Trophoblast cell (in vitro differentiated cells and primary cell): ENCODE data around the gene FLT1.

ENCODE experiments used
- DNase-seq, 2 donors: peaks; one replicate each; pipeline ENCODE4 v3.0.0-alpha.2; 2016
- H2AFZ ChIP-seq: 2 replicates; pipeline ENCODE4 v1.6.1; 2013; ENCODE audit warnings: low read length, moderate library complexity, mild to moderate bottlenecking; ENCODE audit not compliant: insufficient read depth, poor library complexity
- H2AK5ac ChIP-seq: 2 replicates; pipeline ENCODE4 v1.6.1; 2013; ENCODE audit warnings: mild to moderate bottlenecking, low read length
- H2BK120ac ChIP-seq: 2 replicates; pipeline ENCODE4 v1.6.1; 2013; ENCODE audit warnings: low read length, mild to moderate bottlenecking, moderate library complexity; ENCODE audit not compliant: insufficient read depth, poor library complexity
- H2BK12ac ChIP-seq: 2 replicates; pipeline ENCODE4 v1.6.1; 2013; ENCODE audit warnings: mild to moderate bottlenecking, low read length, moderate library complexity
- H2BK5ac ChIP-seq: 2 replicates; pipeline ENCODE4 v1.6.1; 2013; ENCODE audit warnings: low read length, low read depth, moderate library complexity, mild to moderate bottlenecking; ENCODE audit not compliant: poor library complexity
- H3K14ac ChIP-seq: 2 replicates; pipeline ENCODE4 v1.6.1; 2013; ENCODE audit warnings: mild to moderate bottlenecking, low read length
- H3K18ac ChIP-seq: 2 replicates; pipeline ENCODE4 v1.6.1; 2013; ENCODE audit warnings: mild to moderate bottlenecking, low read length
- H3K23ac ChIP-seq: 2 replicates; pipeline ENCODE4 v1.6.1; 2013; ENCODE audit warnings: low read length
- H3K27ac ChIP-seq: 2 replicates; pipeline ENCODE4 v1.5.1; 2013; ENCODE audit warnings: low read depth, mild to moderate bottlenecking, inconsistent platforms, low read length, moderate library complexity
- H3K27me3 ChIP-seq: 2 replicates; pipeline ENCODE4 v1.6.1; 2013; ENCODE audit warnings: inconsistent platforms, mild to moderate bottlenecking, low read length, moderate library complexity; ENCODE audit not compliant: insufficient read depth
- H3K36me3 ChIP-seq, 2 experiments: 1 replicate in 1 of 2; 2 replicates in 1 of 2; pipeline ENCODE4 v1.6.1; 2013; ENCODE audit warnings: low read length in 2 of 2, mild to moderate bottlenecking in 2 of 2, moderate library complexity in 1 of 2; ENCODE audit not compliant: insufficient read depth in 2 of 2, control insufficient read depth in 1 of 2
- H3K4ac ChIP-seq: 2 replicates; pipeline ENCODE4 v1.6.1; 2013; ENCODE audit warnings: low read depth, mild to moderate bottlenecking, low read length, moderate library complexity
- H3K4me1 ChIP-seq, 2 experiments: 1 replicate in 1 of 2; 2 replicates in 1 of 2; pipeline ENCODE4 v1.6.1; 2013; ENCODE audit warnings: low read length in 2 of 2, mild to moderate bottlenecking in 2 of 2, moderate library complexity in 1 of 2; ENCODE audit not compliant: insufficient read depth in 2 of 2, control insufficient read depth in 1 of 2
- H3K4me2 ChIP-seq: 2 replicates; pipeline ENCODE4 v1.6.1; 2013; ENCODE audit warnings: inconsistent platforms, mild to moderate bottlenecking, low read length, moderate library complexity
- H3K4me3 ChIP-seq: 2 replicates; pipeline ENCODE4 v1.5.1; 2013; ENCODE audit warnings: mild to moderate bottlenecking, low read depth, low read length, inconsistent platforms
- H3K79me1 ChIP-seq: one replicate; pipeline ENCODE4 v1.6.1; 2013; ENCODE audit warnings: low read length
- H3K79me2 ChIP-seq: 2 replicates; pipeline ENCODE4 v1.6.1; 2013; ENCODE audit warnings: low read length, mild to moderate bottlenecking; ENCODE audit not compliant: control insufficient read depth, insufficient read depth, poor library complexity
- H3K9ac ChIP-seq: 2 replicates; pipeline ENCODE4 v1.6.1; 2013; ENCODE audit warnings: mild to moderate bottlenecking, low read length
- H3K9me3 ChIP-seq: 2 replicates; pipeline ENCODE4 v1.6.1; 2013; ENCODE audit warnings: low read depth, mild to moderate bottlenecking, control low read depth, inconsistent platforms, low read length; ENCODE audit not compliant: insufficient read depth
- H4K12ac ChIP-seq: 2 replicates; pipeline ENCODE4 v1.6.1; 2013; ENCODE audit warnings: low read depth, mild to moderate bottlenecking, low read length, moderate library complexity
- H4K8ac ChIP-seq: 2 replicates; pipeline ENCODE4 v1.6.1; 2013; ENCODE audit warnings: low read depth, mild to moderate bottlenecking, low read length, moderate library complexity
- H4K91ac ChIP-seq: one replicate; pipeline ENCODE4 v1.6.1; 2013; ENCODE audit warnings: low read depth, mild to moderate bottlenecking, low read length, moderate library complexity
- WGBS: extraction: QIAGEN DNeasy Blood & Tissue Kit; methylation state at CpG from one replicate; pipeline ENCODE4 v1.1.7; 2013; ENCODE audit warnings: missing lambda C conversion rate; ENCODE audit not compliant: insufficient read length, insufficient coverage; ENCODE audit errors: extremely low coverage; 5-methylcytosine and 5-hydroxymethylcytosine counted together

The FLT1 gene

GRCh38 chr13:28413999-28414398 lies 80.9 kb downstream of the FLT1 start:
- Histone ChIP-seq H3K23ac (no peak overlapping the region), H3K4me2 (no peak overlapping the region), H3K9ac (no peak overlapping the region), H2AFZ (no peak overlapping the region), H3K14ac (no peak overlapping the region), H3K36me3 (no peaks in the 10 kb centered on the region), H2BK5ac (no peak overlapping the region), H4K8ac (no peak overlapping the region), H2AK5ac (no peak overlapping the region), H3K9me3 (no peaks in the 10 kb centered on the region), H4K12ac (no peak overlapping the region), H3K27ac (no peak overlapping the region), H3K4me1 (no peaks in the 10 kb centered on the region), H2BK120ac (no peak overlapping the region), H3K79me1 (no peaks in the 10 kb centered on the region), H2BK12ac (no peak overlapping the region), H3K18ac (no peak overlapping the region), H3K79me2 (no peaks in the 10 kb centered on the region), H4K91ac (no peak overlapping the region), H3K4ac (no peak overlapping the region), H3K27me3 (no peaks in the 10 kb centered on the region), H3K4me3 (no peak overlapping the region)
- no CpG with 5 or more reads among the region's 4 CpGs for WGBS
- no peak for DNase-seq

- H3K79me1 ChIP-seq = no peaks in the 10 kb centered on the region
- no peak for DNase-seq
- no peak overlapping the region for H4K91ac ChIP-seq
- H3K9me3 ChIP-seq = no peaks in the 10 kb centered on the region
- H3K14ac ChIP-seq = no peak overlapping the region
- no peak overlapping the region for H2BK120ac ChIP-seq
- no peaks in the 10 kb centered on the region for H3K27me3 ChIP-seq
- H4K12ac ChIP-seq = no peak overlapping the region
- H4K8ac ChIP-seq = no peak overlapping the region
- H3K4me1 ChIP-seq = peaks cover 0 to 3% of the 10 kb centered on the region in 2 experiments
- no peak overlapping the region for H3K4me2 ChIP-seq
- H3K23ac ChIP-seq = no peak overlapping the region
- H3K36me3 ChIP-seq = no peaks in the 10 kb centered on the region
- no peak overlapping the region for H3K4me3 ChIP-seq
- H2BK12ac ChIP-seq = no peak overlapping the region
- H3K9ac ChIP-seq = no peak overlapping the region
- H3K18ac ChIP-seq = no peak overlapping the region
- WGBS = no CpG with 5 or more reads among the region's 8 CpGs
- H2AK5ac ChIP-seq = no peak overlapping the region
- no peak overlapping the region for H3K27ac ChIP-seq
- no peak overlapping the region for H2BK5ac ChIP-seq
- H3K4ac ChIP-seq = no peak overlapping the region
- H2AFZ ChIP-seq = no peak overlapping the region
- no peaks in the 10 kb centered on the region for H3K79me2 ChIP-seq
Observed at GRCh38 chr13:28412981-28413380, 81.9 kb downstream of the FLT1 start.

- no peak overlapping the region for H4K91ac ChIP-seq
Observed at GRCh38 chr13:28411831-28412353, 83.0 kb downstream of the FLT1 start.

GRCh38 chr13:28410096-28410495 lies 84.8 kb downstream of the FLT1 start:
- Histone ChIP-seq H2AFZ (no peak overlapping the region), H3K79me2 (no peaks in the 10 kb centered on the region), H3K4ac (no peak overlapping the region), H3K36me3 (no peaks in the 10 kb centered on the region), H4K8ac (no peak overlapping the region), H3K4me2 (no peak overlapping the region), H2BK12ac (no peak overlapping the region), H4K91ac (no peak overlapping the region), H3K4me1 (peaks cover 0 to 3% of the 10 kb centered on the region in 2 experiments), H3K79me1 (no peaks in the 10 kb centered on the region), H3K27ac (no peak overlapping the region), H3K27me3 (no peaks in the 10 kb centered on the region), H3K18ac (no peak overlapping the region), H3K9ac (no peak overlapping the region), H3K4me3 (no peak overlapping the region), H3K9me3 (no peaks in the 10 kb centered on the region), H3K14ac (no peak overlapping the region), H4K12ac (no peak overlapping the region), H3K23ac (no peak overlapping the region), H2BK5ac (no peak overlapping the region), H2BK120ac (no peak overlapping the region), H2AK5ac (no peak overlapping the region)
- DNase-seq = no peak
- WGBS = no CpG with 5 or more reads among the region's 2 CpGs

More at GRCh38 chr13:28411831-28412353, 83.0 kb downstream of the FLT1 start:
- H2BK120ac ChIP-seq = no peak overlapping the region
- peaks cover 0 to 3% of the 10 kb centered on the region in 2 experiments for H3K4me1 ChIP-seq
- no peak overlapping the region for H2AFZ ChIP-seq
- no peak overlapping the region for H2BK12ac ChIP-seq
- no peaks in the 10 kb centered on the region for H3K9me3 ChIP-seq
- H3K14ac ChIP-seq = no peak overlapping the region
- H3K27ac ChIP-seq = no peak overlapping the region
- no peaks in the 10 kb centered on the region for H3K79me2 ChIP-seq
- H3K4me2 ChIP-seq = no peak overlapping the region
- WGBS = no CpG with 5 or more reads among the region's 5 CpGs
- H3K9ac ChIP-seq = no peak overlapping the region
- H3K4me3 ChIP-seq = no peak overlapping the region
- H3K23ac ChIP-seq = no peak overlapping the region
- H2BK5ac ChIP-seq = no peak overlapping the region
- no peaks in the 10 kb centered on the region for H3K79me1 ChIP-seq
- H4K12ac ChIP-seq = no peak overlapping the region
- H3K18ac ChIP-seq = no peak overlapping the region
- no peaks in the 10 kb centered on the region for H3K27me3 ChIP-seq
- H3K36me3 ChIP-seq = no peaks in the 10 kb centered on the region
- no peak for DNase-seq
- no peak overlapping the region for H3K4ac ChIP-seq
- no peak overlapping the region for H4K8ac ChIP-seq
- no peak overlapping the region for H2AK5ac ChIP-seq
